GM18951 (cell line): ENCODE measurements around the gene CDH15.

Experiments used
- POLR2A ChIP-seq: IDR thresholded peaks from 4 replicates; pipeline ENCODE4 v1.6.1; 2011; ENCODE audit warnings: mild to moderate bottlenecking; ENCODE audit not compliant: insufficient read length, insufficient read depth; ENCODE audit errors: extremely low read depth
- in situ Hi-C: fragments of 300-500 bp; cut with MboI; formaldehyde crosslinking; loops from one replicate; pipeline ENCODE4 v1.12.0; 2022; ENCODE audit warnings: low sequenced_read_pairs, mixed read lengths, inconsistent platforms; ENCODE audit not compliant: unreplicated experiment

Gene CDH15

GRCh38 chr16:89192956-89193575 lies 21.5 kb downstream of the CDH15 start:
- no peak for TF ChIP-seq POLR2A
- in situ Hi-C loops = no loop called here

- TF ChIP-seq POLR2A = no peak
- in situ Hi-C loops = no loop called here
Measured at GRCh38 chr16:89193576-89194293, 22.2 kb downstream of the CDH15 start.

GRCh38 chr16:89194340-89195311 lies 23.1 kb downstream of the CDH15 start:
- TF ChIP-seq POLR2A = no peak
- in situ Hi-C loops = no loop called here

- TF ChIP-seq POLR2A = no peak
Measured at GRCh38 chr16:89195521-89196171, 24.1 kb downstream of the CDH15 start.

GRCh38 chr16:89197033-89197632 lies 25.6 kb downstream of the CDH15 start:
- in situ Hi-C loops = no loop called here
- TF ChIP-seq POLR2A = no peak

More at GRCh38 chr16:89195521-89196171, 24.1 kb downstream of the CDH15 start:
- in situ Hi-C loops = no loop called here

- in situ Hi-C loops = no loop called here
- no peak for TF ChIP-seq POLR2A
Measured at GRCh38 chr16:89197633-89198416, 26.3 kb downstream of the CDH15 start.

GRCh38 chr16:89198417-89199240 lies 27.1 kb downstream of the CDH15 start:
- TF ChIP-seq POLR2A = no peak
- in situ Hi-C loops = no loop called here

GRCh38 chr16:89199241-89200123 lies 27.9 kb downstream of the CDH15 start:
- in situ Hi-C loops = loop anchor here (25.0 kb wide), 1 partner anchor 387 kb away; the partner anchor contains the start of genes APRT and CDT1
- TF ChIP-seq POLR2A = no peak

GRCh38 chr16:89200124-89200849 lies 28.7 kb downstream of the CDH15 start, which contains the start of gene SLC22A31:
SLC22A31 (minus strand) TSS chr16:89200537; CDS start chr16:89200501, 36 bp downstream.
- no peak for TF ChIP-seq POLR2A
- in situ Hi-C loops = loop anchor here (25.0 kb wide), 1 partner anchor 388 kb away; the partner anchor contains the start of genes APRT and CDT1

- in situ Hi-C loops = loop anchor here (25.0 kb wide), 1 partner anchor 389 kb away; the partner anchor contains the start of genes APRT and CDT1
- no peak for TF ChIP-seq POLR2A
Measured at GRCh38 chr16:89200850-89201411, 29.4 kb downstream of the CDH15 start.
